GM23338 (cell line): ENCODE data around the gene RAD51B. TPM values are rescaled to one million over a fixed set of nuclear protein-coding genes. Genes with fewer than 3 reads are reported as not detected.

ENCODE experiments used
- ATAC-seq: fragments of 200-7000 bp; cut with Tn5 transposase; 3 replicates; pipeline ENCODE4 v1.9.1; 2020
- DNase-seq: peaks from one replicate; pipeline ENCODE4 v3.0.0-alpha.2; 2015; ENCODE audit warnings: low spot score
- H2AFZ ChIP-seq: fragments of 200-600 bp; sonication (generic); 2 replicates; pipeline ENCODE4 v1.8.0; 2016; ENCODE audit warnings: antibody characterized with exemption, mild to moderate bottlenecking, moderate library complexity
- H3F3A ChIP-seq: fragments of 200-600 bp; sonication (generic); replicated peaks from 2 replicates; pipeline ENCODE4 v1.8.0; 2017; ENCODE audit warnings: antibody characterized with exemption, mixed run types, low read depth
- H3K27ac ChIP-seq: fragments of 200-600 bp; sonication (generic); 2 replicates; pipeline ENCODE4 v1.6.1; 2016; ENCODE audit warnings: low read depth
- H3K27me3 ChIP-seq: fragments of 200-600 bp; sonication (generic); 2 replicates; pipeline ENCODE4 v1.8.0; 2016; ENCODE audit warnings: mild to moderate bottlenecking, mixed run types, moderate library complexity; ENCODE audit not compliant: insufficient read depth
- H3K36me3 ChIP-seq: fragments of 200-600 bp; sonication (generic); 2 replicates; pipeline ENCODE4 v1.8.0; 2016; ENCODE audit warnings: mild to moderate bottlenecking; ENCODE audit not compliant: insufficient read depth
- H3K4me1 ChIP-seq: fragments of 200-600 bp; sonication (generic); 2 replicates; pipeline ENCODE4 v1.8.0; 2016; ENCODE audit warnings: mild to moderate bottlenecking, moderate library complexity; ENCODE audit not compliant: insufficient read depth
- H3K4me2 ChIP-seq: fragments of 200-600 bp; sonication (generic); 2 replicates; pipeline ENCODE4 v1.7.1; 2017; ENCODE audit warnings: mixed run types
- H3K4me3 ChIP-seq: fragments of 200-600 bp; sonication (generic); 2 replicates; pipeline ENCODE4 v1.6.1; 2016; ENCODE audit warnings: mixed run types
- H3K79me2 ChIP-seq: fragments of 200-600 bp; sonication (generic); replicated peaks from 2 replicates; pipeline ENCODE4 v1.8.0; 2017; ENCODE audit warnings: mild to moderate bottlenecking; ENCODE audit not compliant: insufficient read depth
- H3K9me2 ChIP-seq: fragments of 200-600 bp; sonication (generic); 2 replicates; pipeline ENCODE4 v1.8.0; 2017; ENCODE audit not compliant: insufficient read depth
- H4K20me1 ChIP-seq: fragments of 200-600 bp; sonication (generic); replicated peaks from 2 replicates; pipeline ENCODE4 v1.8.0; 2017; ENCODE audit warnings: mild to moderate bottlenecking; ENCODE audit not compliant: insufficient read depth
- H3K27ac Mint-ChIP-seq: 2 replicates; pipeline ENCODE4 v1.8.0; 2020; ENCODE audit warnings: inconsistent platforms, mild to moderate bottlenecking, moderate library complexity, mixed read lengths
- H3K27me3 Mint-ChIP-seq: 3 replicates; pipeline ENCODE4 v1.8.0; 2022; ENCODE audit warnings: low read depth, mild to moderate bottlenecking, moderate library complexity, mixed read lengths, inconsistent platforms; ENCODE audit not compliant: insufficient read depth, poor library complexity
- H3K36me3 Mint-ChIP-seq: 3 replicates; pipeline ENCODE4 v1.8.0; 2021; ENCODE audit warnings: low read depth, mild to moderate bottlenecking, inconsistent platforms, moderate library complexity, mixed read lengths
- H3K4me1 Mint-ChIP-seq: 3 replicates; pipeline ENCODE4 v1.8.0; 2020; ENCODE audit warnings: mild to moderate bottlenecking, inconsistent platforms, mixed read lengths
- H3K4me3 Mint-ChIP-seq: 3 replicates; pipeline ENCODE4 v1.8.0; 2021; ENCODE audit warnings: moderate library complexity, mild to moderate bottlenecking, inconsistent platforms, mixed read lengths
- H3K9me3 Mint-ChIP-seq: 3 replicates; pipeline ENCODE4 v1.8.0; 2020; ENCODE audit warnings: moderate library complexity, mild to moderate bottlenecking, inconsistent platforms, mixed read lengths
- CREB1 ChIP-seq: fragments of 250-450 bp; sonication (Bioruptor Pico); IDR thresholded peaks from 2 replicates; pipeline ENCODE4 v1.5.0; 2020; ENCODE audit warnings: low read depth, mild to moderate bottlenecking, moderate library complexity
- EZH2 ChIP-seq: fragments of 200-600 bp; sonication (generic); IDR thresholded peaks from one replicate; pipeline ENCODE4 v1.8.0; 2017; ENCODE audit warnings: antibody characterized with exemption, mild to moderate bottlenecking, low read depth; ENCODE audit not compliant: unreplicated experiment
- JUNB ChIP-seq: IDR thresholded peaks from one replicate; pipeline ENCODE4 v1.6.1; 2016; ENCODE audit warnings: antibody characterized with exemption; ENCODE audit not compliant: unreplicated experiment
- NANOG ChIP-seq: IDR thresholded peaks from 2 replicates; pipeline ENCODE4 v1.6.1; 2016; ENCODE audit warnings: antibody characterized with exemption, borderline replicate concordance
- POLR2AphosphoS5 ChIP-seq: IDR thresholded peaks from 2 replicates; pipeline ENCODE4 v1.6.1; 2016; ENCODE audit warnings: antibody characterized with exemption, low read depth
- STAT1 ChIP-seq: IDR thresholded peaks from one replicate; pipeline ENCODE4 v1.6.1; 2016; ENCODE audit warnings: antibody characterized with exemption; ENCODE audit not compliant: unreplicated experiment
- ZNF114 ChIP-seq: fragments of 250-450 bp; sonication (Bioruptor Pico); IDR thresholded peaks from 2 replicates; pipeline ENCODE4 v1.5.0; 2020; ENCODE audit warnings: mild to moderate bottlenecking, moderate library complexity
- ZNF331 ChIP-seq: fragments of 250-450 bp; sonication (Bioruptor Pico); IDR thresholded peaks from 2 replicates; pipeline ENCODE4 v1.5.0; 2020; ENCODE audit warnings: low read depth, mild to moderate bottlenecking, moderate library complexity
- polyA plus RNA-seq: library from polyadenylated mRNA; unstranded; fragments of >200 nt; fragmentation: Nextera tagmentation; extraction: Ambion mirVana; gene quantifications from 2 replicates; pipeline ENCODE4 v1.2.1, GENCODE V29; 2016
- total RNA-seq: library from RNA; depleted of rRNA; stranded (reverse); fragments of >200 nt; shearing (Covaris generic); gene quantifications from 2 replicates; pipeline ENCODE4 v1.2.3, GENCODE V29; 2014
- TF ChIP-seq, protein P1 (sequence below): IDR thresholded peaks from 2 replicates; pipeline ENCODE4 v1.6.1; 2016; ENCODE audit warnings: antibody characterized with exemption
- TF ChIP-seq, protein P2 (sequence below): fragments of 250-450 bp; sonication (Bioruptor Pico); IDR thresholded peaks from 2 replicates; pipeline ENCODE4 v1.5.0; 2020; ENCODE audit warnings: mild to moderate bottlenecking, moderate library complexity
- TF ChIP-seq, protein P3 (sequence below), 2 experiments: fragments of 200-600 bp in 1 of 2; sonication (generic) in 1 of 2; conservative IDR thresholded peaks; 2 replicates each; pipeline versions ENCODE4 v1.5.1 to v1.6.1; 2016 to 2017; ENCODE audit warnings: antibody characterized with exemption in 2 of 2, low read depth in 2 of 2, mild to moderate bottlenecking in 2 of 2, moderate library complexity in 1 of 2

The RAD51B gene
- total and polyA plus RNA-seq, 2 experiments from 2014 or later, result 15.7 to 29.1 TPM

DNA sequence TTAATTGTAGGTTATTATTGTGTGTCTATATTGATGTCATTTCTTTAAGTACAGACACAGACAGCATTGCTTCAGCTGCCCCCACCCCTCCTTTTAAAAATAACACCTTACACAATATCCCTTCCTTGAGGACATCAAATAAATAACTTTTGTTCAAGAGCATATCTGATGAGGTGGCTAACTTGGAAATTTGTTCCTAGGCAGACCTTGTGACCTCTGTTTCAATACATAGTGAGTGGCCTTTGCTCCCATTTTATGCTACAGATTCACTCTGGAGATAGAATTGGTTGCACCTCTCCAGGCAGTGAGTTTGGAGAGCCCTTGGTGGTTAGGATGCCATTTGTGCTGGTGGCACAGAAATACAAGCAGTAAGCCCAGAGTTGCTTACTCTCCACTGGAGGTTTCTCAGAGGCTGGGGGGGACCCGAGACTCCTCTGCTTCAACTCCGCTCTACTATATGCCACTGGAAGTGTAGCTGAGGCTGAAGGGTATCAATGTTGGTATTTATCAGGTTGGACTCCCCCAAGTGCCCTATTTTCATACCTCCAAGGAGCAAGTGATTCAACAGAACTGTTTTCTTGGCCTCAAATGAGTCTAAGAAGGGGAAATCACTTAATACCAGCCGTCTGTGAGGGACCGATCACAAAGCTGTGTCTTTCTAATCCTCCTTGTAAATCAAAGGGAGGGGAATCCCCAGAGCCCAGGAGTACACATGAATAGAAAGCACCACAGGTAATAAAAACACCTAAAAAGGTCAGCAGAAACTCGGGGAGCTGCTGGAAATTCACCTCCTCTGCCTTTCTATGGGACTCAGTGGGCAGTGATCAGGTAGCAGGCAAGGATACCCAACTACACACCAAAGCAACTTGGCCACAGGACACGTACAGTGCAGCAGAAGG, 463.1 kb downstream of the RAD51B start:
- Histone ChIP-seq H3F3A (no peaks in the 10 kb centered on the region), H3K9me2 (no peaks in the 10 kb centered on the region), H3K4me1 (peaks cover 3% of the 10 kb centered on the region; the same call in 1 of the 2 replicates), H4K20me1 (no peaks in the 10 kb centered on the region), H3K36me3 (no peaks in the 10 kb centered on the region), H3K27me3 (no peaks in the 10 kb centered on the region), H3K4me3 (no peak overlapping the region), H3K27ac (no peak overlapping the region), H3K4me2 (no peak overlapping the region), H3K79me2 (no peaks in the 10 kb centered on the region), H2AFZ (no peak overlapping the region)
- H3K4me3 Mint-ChIP-seq, result no peak overlapping the region
- TF ChIP-seq JUNB (no peak), NANOG (no peak), ZNF331 (CRISPR knock-in tag) (no peak), ZNF114 (no peak), CREB1 (no peak), STAT1 (no peak), EZH2 (no peak), POLR2AphosphoS5 (no peak)
- TF ChIP-seq, protein P1, sequence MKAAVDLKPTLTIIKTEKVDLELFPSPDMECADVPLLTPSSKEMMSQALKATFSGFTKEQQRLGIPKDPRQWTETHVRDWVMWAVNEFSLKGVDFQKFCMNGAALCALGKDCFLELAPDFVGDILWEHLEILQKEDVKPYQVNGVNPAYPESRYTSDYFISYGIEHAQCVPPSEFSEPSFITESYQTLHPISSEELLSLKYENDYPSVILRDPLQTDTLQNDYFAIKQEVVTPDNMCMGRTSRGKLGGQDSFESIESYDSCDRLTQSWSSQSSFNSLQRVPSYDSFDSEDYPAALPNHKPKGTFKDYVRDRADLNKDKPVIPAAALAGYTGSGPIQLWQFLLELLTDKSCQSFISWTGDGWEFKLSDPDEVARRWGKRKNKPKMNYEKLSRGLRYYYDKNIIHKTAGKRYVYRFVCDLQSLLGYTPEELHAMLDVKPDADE, result no peak
- TF ChIP-seq, protein P2, sequence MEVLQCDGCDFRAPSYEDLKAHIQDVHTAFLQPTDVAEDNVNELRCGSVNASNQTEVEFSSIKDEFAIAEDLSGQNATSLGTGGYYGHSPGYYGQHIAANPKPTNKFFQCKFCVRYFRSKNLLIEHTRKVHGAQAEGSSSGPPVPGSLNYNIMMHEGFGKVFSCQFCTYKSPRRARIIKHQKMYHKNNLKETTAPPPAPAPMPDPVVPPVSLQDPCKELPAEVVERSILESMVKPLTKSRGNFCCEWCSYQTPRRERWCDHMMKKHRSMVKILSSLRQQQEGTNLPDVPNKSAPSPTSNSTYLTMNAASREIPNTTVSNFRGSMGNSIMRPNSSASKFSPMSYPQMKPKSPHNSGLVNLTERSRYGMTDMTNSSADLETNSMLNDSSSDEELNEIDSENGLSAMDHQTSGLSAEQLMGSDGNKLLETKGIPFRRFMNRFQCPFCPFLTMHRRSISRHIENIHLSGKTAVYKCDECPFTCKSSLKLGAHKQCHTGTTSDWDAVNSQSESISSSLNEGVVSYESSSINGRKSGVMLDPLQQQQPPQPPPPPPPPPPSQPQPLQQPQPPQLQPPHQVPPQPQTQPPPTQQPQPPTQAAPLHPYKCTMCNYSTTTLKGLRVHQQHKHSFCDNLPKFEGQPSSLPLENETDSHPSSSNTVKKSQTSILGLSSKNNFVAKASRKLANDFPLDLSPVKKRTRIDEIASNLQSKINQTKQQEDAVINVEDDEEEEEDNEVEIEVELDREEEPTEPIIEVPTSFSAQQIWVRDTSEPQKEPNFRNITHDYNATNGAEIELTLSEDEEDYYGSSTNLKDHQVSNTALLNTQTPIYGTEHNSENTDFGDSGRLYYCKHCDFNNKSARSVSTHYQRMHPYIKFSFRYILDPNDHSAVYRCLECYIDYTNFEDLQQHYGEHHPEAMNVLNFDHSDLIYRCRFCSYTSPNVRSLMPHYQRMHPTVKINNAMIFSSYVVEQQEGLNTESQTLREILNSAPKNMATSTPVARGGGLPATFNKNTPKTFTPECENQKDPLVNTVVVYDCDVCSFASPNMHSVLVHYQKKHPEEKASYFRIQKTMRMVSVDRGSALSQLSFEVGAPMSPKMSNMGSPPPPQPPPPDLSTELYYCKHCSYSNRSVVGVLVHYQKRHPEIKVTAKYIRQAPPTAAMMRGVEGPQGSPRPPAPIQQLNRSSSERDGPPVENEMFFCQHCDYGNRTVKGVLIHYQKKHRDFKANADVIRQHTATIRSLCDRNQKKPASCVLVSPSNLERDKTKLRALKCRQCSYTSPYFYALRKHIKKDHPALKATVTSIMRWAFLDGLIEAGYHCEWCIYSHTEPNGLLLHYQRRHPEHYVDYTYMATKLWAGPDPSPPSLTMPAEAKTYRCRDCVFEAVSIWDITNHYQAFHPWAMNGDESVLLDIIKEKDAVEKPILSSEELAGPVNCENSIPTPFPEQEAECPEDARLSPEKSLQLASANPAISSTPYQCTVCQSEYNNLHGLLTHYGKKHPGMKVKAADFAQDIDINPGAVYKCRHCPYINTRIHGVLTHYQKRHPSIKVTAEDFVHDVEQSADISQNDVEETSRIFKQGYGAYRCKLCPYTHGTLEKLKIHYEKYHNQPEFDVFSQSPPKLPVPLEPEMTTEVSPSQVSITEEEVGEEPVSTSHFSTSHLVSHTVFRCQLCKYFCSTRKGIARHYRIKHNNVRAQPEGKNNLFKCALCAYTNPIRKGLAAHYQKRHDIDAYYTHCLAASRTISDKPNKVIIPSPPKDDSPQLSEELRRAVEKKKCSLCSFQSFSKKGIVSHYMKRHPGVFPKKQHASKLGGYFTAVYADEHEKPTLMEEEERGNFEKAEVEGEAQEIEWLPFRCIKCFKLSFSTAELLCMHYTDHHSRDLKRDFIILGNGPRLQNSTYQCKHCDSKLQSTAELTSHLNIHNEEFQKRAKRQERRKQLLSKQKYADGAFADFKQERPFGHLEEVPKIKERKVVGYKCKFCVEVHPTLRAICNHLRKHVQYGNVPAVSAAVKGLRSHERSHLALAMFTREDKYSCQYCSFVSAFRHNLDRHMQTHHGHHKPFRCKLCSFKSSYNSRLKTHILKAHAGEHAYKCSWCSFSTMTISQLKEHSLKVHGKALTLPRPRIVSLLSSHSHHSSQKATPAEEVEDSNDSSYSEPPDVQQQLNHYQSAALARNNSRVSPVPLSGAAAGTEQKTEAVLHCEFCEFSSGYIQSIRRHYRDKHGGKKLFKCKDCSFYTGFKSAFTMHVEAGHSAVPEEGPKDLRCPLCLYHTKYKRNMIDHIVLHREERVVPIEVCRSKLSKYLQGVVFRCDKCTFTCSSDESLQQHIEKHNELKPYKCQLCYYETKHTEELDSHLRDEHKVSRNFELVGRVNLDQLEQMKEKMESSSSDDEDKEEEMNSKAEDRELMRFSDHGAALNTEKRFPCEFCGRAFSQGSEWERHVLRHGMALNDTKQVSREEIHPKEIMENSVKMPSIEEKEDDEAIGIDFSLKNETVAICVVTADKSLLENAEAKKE (CRISPR knock-in tag), result no peak
- TF ChIP-seq, protein P3, sequence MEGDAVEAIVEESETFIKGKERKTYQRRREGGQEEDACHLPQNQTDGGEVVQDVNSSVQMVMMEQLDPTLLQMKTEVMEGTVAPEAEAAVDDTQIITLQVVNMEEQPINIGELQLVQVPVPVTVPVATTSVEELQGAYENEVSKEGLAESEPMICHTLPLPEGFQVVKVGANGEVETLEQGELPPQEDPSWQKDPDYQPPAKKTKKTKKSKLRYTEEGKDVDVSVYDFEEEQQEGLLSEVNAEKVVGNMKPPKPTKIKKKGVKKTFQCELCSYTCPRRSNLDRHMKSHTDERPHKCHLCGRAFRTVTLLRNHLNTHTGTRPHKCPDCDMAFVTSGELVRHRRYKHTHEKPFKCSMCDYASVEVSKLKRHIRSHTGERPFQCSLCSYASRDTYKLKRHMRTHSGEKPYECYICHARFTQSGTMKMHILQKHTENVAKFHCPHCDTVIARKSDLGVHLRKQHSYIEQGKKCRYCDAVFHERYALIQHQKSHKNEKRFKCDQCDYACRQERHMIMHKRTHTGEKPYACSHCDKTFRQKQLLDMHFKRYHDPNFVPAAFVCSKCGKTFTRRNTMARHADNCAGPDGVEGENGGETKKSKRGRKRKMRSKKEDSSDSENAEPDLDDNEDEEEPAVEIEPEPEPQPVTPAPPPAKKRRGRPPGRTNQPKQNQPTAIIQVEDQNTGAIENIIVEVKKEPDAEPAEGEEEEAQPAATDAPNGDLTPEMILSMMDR (conservative IDR thresholded peaks at IDR 0.05; ENCODE audit: low read depth in 2 of 2), result no peak
- H3K4me1 Mint-ChIP-seq, result peaks cover 25% of the 10 kb centered on the region
- H3K27me3 Mint-ChIP-seq, result peaks cover 5% of the 10 kb centered on the region
- ATAC-seq (peak; percentile 85), DNase-seq (no peak)
- no peak overlapping the region for H3K27ac Mint-ChIP-seq
- no peaks in the 10 kb centered on the region for H3K9me3 Mint-ChIP-seq
- H3K36me3 Mint-ChIP-seq, result no peaks in the 10 kb centered on the region
